Esophagus muscularis mucosa (tissue), 3 donors: ENCODE results near the gene BTRC.

Experiments used
- CTCF ChIP-seq, 3 experiments: fragments of 200-600 bp in 2 of 3; fragments of 450-650 bp in 1 of 3; sonication (generic) in 2 of 3; IDR thresholded peaks; one replicate each; pipeline ENCODE4 v1.5.1; 2017 to 2019; ENCODE audit warnings: antibody characterized with exemption in 3 of 3, mild to moderate bottlenecking in 2 of 3, moderate library complexity in 1 of 3
- EP300 ChIP-seq: sonication (generic); formaldehyde crosslinking; IDR thresholded peaks from one replicate; pipeline ENCODE4 v1.6.1; 2017; ENCODE audit warnings: antibody characterized with exemption

- TF ChIP-seq CTCF (IDR thresholded peaks at IDR 0.05) (no peak), EP300 (no peak)
Observed at GRCh38 chr10:101452593-101452992, 98.6 kb downstream of the BTRC start.
